Ascending aorta (tissue), 2 donors: ENCODE measurements around the gene TWSG1. TPM values are rescaled to one million over a fixed set of nuclear protein-coding genes. Genes with fewer than 3 reads are reported as not detected.

Experiments
- DNase-seq, 2 donors: peaks; one replicate each; pipeline ENCODE4 v3.0.0-alpha.2; 2019; ENCODE audit warnings: low spot score in 2 of 2
- H3K27ac ChIP-seq, 2 donors: fragments of 200-600 bp; sonication (generic); one replicate each; pipeline ENCODE4 v1.5.1; 2016 to 2017; ENCODE audit warnings: mild to moderate bottlenecking in 1 of 2
- H3K27me3 ChIP-seq: fragments of 200-600 bp; sonication (generic); one replicate; pipeline ENCODE4 v1.5.1; 2017
- H3K36me3 ChIP-seq, 2 donors: fragments of 200-600 bp; sonication (generic); one replicate each; pipeline ENCODE4 v1.5.1; 2016
- H3K4me1 ChIP-seq, 2 donors: fragments of 200-600 bp; sonication (generic); one replicate each; pipeline ENCODE4 v1.5.1; 2016 to 2017; ENCODE audit warnings: mild to moderate bottlenecking in 1 of 2
- H3K4me3 ChIP-seq, 2 donors: fragments of 200-600 bp; sonication (generic); one replicate each; pipeline ENCODE4 v1.5.1; 2016 to 2017; ENCODE audit warnings: mild to moderate bottlenecking in 1 of 2
- H3K9me3 ChIP-seq, 2 donors: fragments of 200-600 bp; sonication (generic); one replicate each; pipeline ENCODE4 v1.5.1; 2016
- intact Hi-C: fragments of 100-400 bp; cut with DNase I; formaldehyde crosslinking; loops from one replicate; pipeline ENCODE4 v1.15.1; 2023
- total RNA-seq: library from RNA; depleted of rRNA; stranded (reverse); fragments of >200 nt; gene quantifications from one replicate; pipeline ENCODE4 v1.1.0, GENCODE V29; 2016
- TF ChIP-seq, protein P1 (sequence below), 3 experiments: fragments of 200-600 bp in 2 of 3; fragments of 450-650 bp in 1 of 3; sonication (generic) in 2 of 3; IDR thresholded peaks; one replicate each; pipeline ENCODE4 v1.5.1; 2016 to 2019; ENCODE audit warnings: antibody characterized with exemption in 3 of 3, mild to moderate bottlenecking in 1 of 3, moderate library complexity in 1 of 3

Gene TWSG1
- total RNA-seq, 1 donor from 2014 or later, result 25.0 TPM

DNA sequence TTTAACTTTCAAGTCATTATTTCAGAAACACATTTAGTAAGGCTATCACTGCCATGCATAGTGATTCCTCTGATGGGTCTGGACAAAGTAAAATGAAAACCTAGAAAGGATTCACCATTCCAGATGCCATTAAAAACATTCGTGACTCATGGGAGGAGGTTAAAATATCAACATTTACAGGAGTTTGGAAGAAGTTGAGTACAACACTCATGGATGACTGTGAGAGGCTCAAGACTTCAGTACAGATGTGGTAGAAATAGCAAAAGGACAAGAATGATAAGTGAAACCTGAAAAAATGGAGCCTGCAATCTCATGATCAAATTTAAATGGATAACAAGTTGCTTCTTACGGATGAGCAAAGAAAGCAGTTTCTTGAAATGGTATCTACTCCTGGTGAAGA is 5.8 kb upstream of the TWSG1 start:
- DNase-seq, result no peak
- H3K4me3 ChIP-seq, result no peak overlapping the region
- H3K27ac ChIP-seq, result no peak overlapping the region
- H3K4me1 ChIP-seq, result no peaks in the 10 kb centered on the region
- H3K36me3 ChIP-seq, result no peaks in the 10 kb centered on the region
- H3K9me3 ChIP-seq, result peaks cover 0 to 9% of the 10 kb centered on the region in 2 donors
- intact Hi-C loops, result no loop called here
- TF ChIP-seq, protein P1, sequence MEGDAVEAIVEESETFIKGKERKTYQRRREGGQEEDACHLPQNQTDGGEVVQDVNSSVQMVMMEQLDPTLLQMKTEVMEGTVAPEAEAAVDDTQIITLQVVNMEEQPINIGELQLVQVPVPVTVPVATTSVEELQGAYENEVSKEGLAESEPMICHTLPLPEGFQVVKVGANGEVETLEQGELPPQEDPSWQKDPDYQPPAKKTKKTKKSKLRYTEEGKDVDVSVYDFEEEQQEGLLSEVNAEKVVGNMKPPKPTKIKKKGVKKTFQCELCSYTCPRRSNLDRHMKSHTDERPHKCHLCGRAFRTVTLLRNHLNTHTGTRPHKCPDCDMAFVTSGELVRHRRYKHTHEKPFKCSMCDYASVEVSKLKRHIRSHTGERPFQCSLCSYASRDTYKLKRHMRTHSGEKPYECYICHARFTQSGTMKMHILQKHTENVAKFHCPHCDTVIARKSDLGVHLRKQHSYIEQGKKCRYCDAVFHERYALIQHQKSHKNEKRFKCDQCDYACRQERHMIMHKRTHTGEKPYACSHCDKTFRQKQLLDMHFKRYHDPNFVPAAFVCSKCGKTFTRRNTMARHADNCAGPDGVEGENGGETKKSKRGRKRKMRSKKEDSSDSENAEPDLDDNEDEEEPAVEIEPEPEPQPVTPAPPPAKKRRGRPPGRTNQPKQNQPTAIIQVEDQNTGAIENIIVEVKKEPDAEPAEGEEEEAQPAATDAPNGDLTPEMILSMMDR (IDR thresholded peaks at IDR 0.05), result no peak
- H3K27me3 ChIP-seq, result no peaks in the 10 kb centered on the region

DNA sequence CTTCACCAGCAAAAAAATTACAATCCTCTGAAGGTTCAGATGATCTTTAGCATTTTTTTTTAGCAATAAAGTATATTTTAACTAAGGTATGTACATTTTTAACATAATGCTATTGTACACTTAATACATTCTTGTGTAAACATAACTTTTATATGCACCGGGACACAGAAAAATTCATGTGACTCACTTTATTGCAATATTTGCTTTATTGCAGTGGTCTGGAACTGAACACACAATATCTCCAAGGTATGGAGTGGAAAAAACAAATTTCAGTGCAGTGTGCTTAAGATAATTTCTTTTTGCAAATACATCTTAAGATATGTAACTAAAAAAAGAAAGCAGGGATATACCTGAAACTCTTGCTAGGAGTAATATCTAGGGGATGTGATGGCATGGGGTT is 5.1 kb upstream of the TWSG1 start:
- intact Hi-C loops, result no loop called here
- H3K4me3 ChIP-seq, result no peak overlapping the region
- no peaks in the 10 kb centered on the region for H3K36me3 ChIP-seq
- no peak overlapping the region for H3K27ac ChIP-seq
- H3K4me1 ChIP-seq, result no peaks in the 10 kb centered on the region
- TF ChIP-seq, protein P1 (IDR thresholded peaks at IDR 0.05), result no peak
- DNase-seq, result no peak
- peaks cover 0 to 9% of the 10 kb centered on the region in 2 donors for H3K9me3 ChIP-seq
- no peaks in the 10 kb centered on the region for H3K27me3 ChIP-seq

DNA sequence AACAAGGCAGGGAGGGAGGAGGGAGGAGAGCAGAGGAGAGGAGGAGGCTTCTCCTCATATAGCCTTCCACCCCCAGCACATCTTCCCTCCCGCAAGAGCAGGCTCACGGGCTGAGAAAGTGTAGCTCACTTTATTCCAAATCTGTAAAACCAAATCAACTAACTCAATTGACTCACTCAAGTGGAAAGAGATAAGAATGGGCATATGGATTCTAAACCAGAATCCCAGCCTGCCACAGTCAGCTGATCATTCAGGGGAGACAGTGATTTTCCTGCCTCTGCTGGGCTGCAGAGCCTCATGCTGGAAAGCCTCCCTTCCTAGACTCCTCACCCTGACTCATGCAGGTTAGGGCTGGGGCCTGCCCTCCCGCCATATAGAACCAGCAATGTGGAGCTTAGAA is 4.2 kb upstream of the TWSG1 start:
- Histone ChIP-seq H3K9me3 (peaks cover 0 to 9% of the 10 kb centered on the region in 2 donors), H3K4me1 (no peaks in the 10 kb centered on the region), H3K27ac (no peak overlapping the region), H3K36me3 (no peaks in the 10 kb centered on the region), H3K4me3 (no peak overlapping the region), H3K27me3 (no peaks in the 10 kb centered on the region)
- TF ChIP-seq, protein P1 (IDR thresholded peaks at IDR 0.05), result no peak
- DNase-seq, result no peak
- intact Hi-C loops, result loop anchor here (5.0 to 10.0 kb wide), 3 partner anchors 84 to 584 kb away; partner anchors contain the start of gene VAPA

DNA sequence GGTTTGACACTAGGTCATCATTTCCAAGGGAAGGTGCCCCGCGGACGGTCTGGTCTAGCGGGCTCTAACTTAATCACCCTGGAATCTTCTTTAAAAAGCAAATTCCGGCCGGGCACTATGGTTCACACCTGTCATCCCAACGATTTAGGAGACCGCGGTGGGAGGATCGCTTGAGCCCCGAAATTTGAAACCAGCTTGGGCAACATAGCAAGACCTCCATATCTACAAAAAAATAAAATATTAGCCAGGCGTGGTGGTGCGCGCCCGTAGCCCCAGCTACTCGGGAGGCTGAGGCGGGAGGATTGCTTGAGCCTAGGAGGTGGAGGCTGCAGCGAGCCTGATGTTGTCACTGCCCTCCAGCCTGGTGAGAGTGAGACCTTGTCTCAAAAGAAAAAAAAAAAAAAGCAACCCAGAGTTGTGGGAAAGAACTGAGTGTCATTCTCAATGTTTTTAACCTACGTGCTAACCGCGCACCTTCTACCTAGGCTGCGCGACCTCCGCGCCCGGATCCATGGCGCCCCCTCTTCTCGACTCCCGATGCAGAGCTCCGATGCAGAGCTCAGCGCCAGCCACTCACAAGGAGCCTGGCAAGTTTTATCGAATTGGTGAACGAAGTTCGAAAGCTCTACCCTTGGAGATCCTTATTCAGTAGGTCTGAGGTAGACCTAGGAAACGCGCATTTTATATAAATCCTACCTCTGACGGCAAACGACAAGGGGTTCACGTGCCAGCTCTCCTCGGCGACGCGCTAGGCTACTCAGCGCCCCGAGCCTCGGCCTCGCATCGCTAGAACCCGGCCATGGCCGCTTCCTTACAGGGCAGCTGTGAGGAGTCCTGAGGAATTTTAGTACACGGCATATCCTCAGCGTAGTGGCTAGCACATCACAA is 888 bp upstream of the TWSG1 start:
- TF ChIP-seq, protein P1 (IDR thresholded peaks at IDR 0.05), result no peak
- Histone ChIP-seq H3K9me3 (peaks cover 0 to 3% of the 10 kb centered on the region in 2 donors), H3K27ac (peak overlapping the region; percentile 69 to 95), H3K27me3 (no peaks in the 10 kb centered on the region), H3K4me3 (peak overlapping the region; percentile 69 to 86), H3K36me3 (peaks cover 3 to 11% of the 10 kb centered on the region in 2 donors), H3K4me1 (peaks cover 0 to 14% of the 10 kb centered on the region in 2 donors)
- intact Hi-C loops, result loop anchor here (1.0 to 10.0 kb wide), 10 partner anchors 21 to 629 kb away; partner anchors contain the start of genes MTCL1, NDUFV2, RALBP1 and VAPA
- DNase-seq, result peak in 1 of 2 donors; percentile 68

DNA sequence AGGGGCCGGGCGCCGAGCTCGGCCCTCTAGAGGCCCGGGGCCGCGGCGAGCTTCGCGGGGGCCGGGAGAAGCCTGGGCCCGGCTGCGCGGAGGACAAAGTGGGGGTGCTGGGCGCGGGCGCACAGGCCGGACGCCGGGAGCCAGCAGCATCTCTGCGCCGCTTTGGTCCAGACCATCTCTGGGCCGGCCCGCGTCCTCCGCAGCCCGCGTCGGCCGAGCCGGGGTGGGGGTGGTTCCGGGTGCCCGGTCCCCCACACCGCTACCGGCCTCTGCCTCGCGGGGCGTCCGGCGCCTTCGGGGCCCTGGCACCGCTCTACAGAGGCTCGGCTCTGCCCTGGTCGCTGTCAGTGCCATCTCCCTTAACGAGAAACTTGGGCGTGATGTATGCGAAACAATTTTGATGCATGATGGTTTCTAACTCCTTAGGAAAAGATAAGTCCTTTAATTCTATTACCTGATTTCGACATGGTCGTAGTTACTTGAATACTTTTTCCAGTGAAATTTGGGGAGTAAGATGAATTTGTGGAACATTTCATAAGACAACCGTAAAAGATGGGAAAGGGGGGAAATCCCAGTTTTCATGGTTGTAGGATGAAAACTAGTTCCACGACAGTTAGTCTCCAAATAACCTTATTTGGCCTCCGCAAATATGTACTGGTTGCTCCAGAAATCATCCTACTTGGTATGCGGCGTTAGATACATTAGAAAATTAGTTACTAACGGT is 562 bp downstream of the TWSG1 start:
- TF ChIP-seq, protein P1 (IDR thresholded peaks at IDR 0.05), result no peak
- no peak for DNase-seq
- Histone ChIP-seq H3K36me3 (peaks cover 3 to 22% of the 10 kb centered on the region in 2 donors), H3K9me3 (no peaks in the 10 kb centered on the region), H3K4me1 (peaks cover 0 to 14% of the 10 kb centered on the region in 2 donors), H3K27me3 (no peaks in the 10 kb centered on the region), H3K4me3 (peak overlapping the region; percentile 69 to 86), H3K27ac (peak overlapping the region; percentile 85 to 95)
- intact Hi-C loops, result loop anchor here (1.0 to 10.0 kb wide), 10 partner anchors 19 to 630 kb away; partner anchors contain the start of genes MTCL1, NDUFV2, RALBP1 and VAPA
